Activated CD8-positive, alpha-beta memory T cell treated with anti-CD3 and anti-CD28 coated beads for 4 hours (primary cell): ENCODE measurements around the gene RASSF5.

Experiments
- DNase-seq, 2 donors: peaks; one replicate each; pipeline ENCODE4 v3.0.0-alpha.2; 2020; ENCODE audit warnings: low read depth in 2 of 2

RASSF5 gene

GRCh38 chr1:206514813-206515387, 7.6 kb downstream of the RASSF5 start:
- DNase-seq: no peak

- no peak for DNase-seq
Observed at GRCh38 chr1:206516728-206516990, 9.3 kb downstream of the RASSF5 start.

- DNase-seq: no peak
Observed at GRCh38 chr1:206517784-206518183, 10.5 kb downstream of the RASSF5 start.

GRCh38 chr1:206518206-206518605, 10.9 kb downstream of the RASSF5 start:
- no peak for DNase-seq

GRCh38 chr1:206518743-206519142, 11.4 kb downstream of the RASSF5 start:
- DNase-seq: no peak

GRCh38 chr1:206521127-206521526, 13.8 kb downstream of the RASSF5 start:
- no peak for DNase-seq

- DNase-seq: no peak
Observed at GRCh38 chr1:206521694-206522402, 14.5 kb downstream of the RASSF5 start.

DNA sequence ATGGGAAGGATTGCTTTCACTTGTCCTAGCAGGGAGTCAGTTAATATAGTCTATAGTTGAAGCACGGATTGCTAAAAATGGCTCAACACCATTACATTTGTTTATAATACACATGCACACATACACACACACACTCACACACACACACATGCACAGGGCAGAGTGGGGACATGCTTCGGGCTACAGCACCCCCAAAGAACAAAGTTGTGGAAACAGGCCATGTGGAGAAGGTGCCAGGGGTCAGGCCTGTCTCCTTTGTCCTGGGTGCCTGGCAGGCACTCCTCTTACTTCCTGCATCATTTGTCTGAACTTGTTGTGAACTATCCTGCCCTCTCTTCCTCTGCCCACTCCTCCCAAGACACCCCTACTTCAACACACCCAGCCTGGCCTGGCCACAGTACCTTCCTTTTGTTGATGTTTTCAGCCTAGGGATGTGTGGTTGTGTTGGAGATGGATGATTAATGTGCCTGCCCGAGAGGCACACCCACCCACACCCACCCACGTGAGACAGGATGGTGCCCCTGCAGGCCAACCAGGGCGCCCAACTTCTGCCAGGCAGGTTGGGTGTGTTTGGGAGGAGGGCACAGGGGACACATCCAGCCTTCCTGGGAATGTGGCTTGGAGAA, 17.5 kb downstream of the RASSF5 start:
- no peak for DNase-seq

- DNase-seq: no peak
Observed at GRCh38 chr1:206526064-206526911, 19.0 kb downstream of the RASSF5 start.

GRCh38 chr1:206529425-206529824, 22.1 kb downstream of the RASSF5 start:
- DNase-seq: no peak

DNA sequence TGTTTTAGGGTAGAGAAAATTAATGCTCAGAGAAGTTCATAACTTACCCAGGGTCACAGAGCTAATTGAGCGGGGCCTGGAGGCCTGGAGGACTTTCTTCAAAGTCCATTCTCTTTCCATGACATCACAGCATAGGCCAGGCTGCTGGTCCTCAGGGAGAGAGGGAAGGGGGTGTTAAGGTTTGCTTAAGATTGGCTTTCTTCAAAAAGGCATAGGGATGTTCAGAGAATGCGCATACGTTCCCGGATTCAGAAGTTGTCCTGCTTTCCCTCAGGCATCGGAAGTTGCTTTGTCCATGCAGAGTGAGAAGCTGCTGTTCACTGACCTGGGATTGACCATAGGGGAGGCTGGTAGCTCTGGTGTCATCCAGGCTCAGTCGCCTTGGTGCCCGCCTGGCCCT, 25.0 kb downstream of the RASSF5 start:
- no peak for DNase-seq

GRCh38 chr1:206534552-206534951, 27.2 kb downstream of the RASSF5 start:
- DNase-seq: no peak

GRCh38 chr1:206535853-206536188, 28.5 kb downstream of the RASSF5 start:
- DNase-seq: no peak

- no peak for DNase-seq
Observed at GRCh38 chr1:206537141-206537540, 29.8 kb downstream of the RASSF5 start.

- DNase-seq: no peak
Observed at GRCh38 chr1:206538086-206538770, 30.9 kb downstream of the RASSF5 start.

DNA sequence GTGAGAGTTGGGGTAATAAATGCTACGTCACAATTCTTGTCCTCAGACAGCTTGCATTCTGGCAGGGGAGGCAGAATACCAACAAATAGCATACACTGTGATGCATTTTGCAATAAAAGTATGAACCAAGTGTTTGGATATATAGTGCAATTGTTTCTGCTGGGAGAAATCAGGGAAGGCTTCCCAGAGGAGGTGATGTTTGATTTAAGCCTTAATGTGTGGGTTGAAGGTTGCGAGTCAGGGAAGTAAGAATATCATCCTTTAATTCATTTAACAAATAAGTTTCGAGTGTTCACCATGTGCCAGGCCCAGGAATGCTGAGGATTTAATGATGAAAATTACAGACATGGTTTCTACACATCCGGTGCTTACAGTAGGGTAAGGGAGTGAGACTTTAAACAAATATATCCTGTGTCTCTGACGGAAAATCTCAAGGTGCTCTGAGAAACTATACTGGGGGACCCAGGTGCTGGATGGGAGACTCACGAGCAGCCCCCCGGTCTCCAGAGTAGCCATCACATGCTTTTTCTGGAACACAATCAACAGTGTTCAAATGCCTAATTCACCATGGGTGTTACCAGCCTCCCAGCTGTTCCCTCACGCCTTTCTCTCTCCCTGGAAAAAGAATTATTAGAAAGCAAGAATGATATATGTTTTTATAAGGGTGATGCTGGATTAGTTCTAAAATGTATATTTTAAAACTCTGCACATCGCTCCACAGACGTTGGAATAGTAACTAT, 31.7 kb downstream of the RASSF5 start:
- no peak for DNase-seq

GRCh38 chr1:206540044-206540780, 32.9 kb downstream of the RASSF5 start:
- DNase-seq: no peak

GRCh38 chr1:206541236-206541833, 34.0 kb downstream of the RASSF5 start:
- no peak for DNase-seq

DNA sequence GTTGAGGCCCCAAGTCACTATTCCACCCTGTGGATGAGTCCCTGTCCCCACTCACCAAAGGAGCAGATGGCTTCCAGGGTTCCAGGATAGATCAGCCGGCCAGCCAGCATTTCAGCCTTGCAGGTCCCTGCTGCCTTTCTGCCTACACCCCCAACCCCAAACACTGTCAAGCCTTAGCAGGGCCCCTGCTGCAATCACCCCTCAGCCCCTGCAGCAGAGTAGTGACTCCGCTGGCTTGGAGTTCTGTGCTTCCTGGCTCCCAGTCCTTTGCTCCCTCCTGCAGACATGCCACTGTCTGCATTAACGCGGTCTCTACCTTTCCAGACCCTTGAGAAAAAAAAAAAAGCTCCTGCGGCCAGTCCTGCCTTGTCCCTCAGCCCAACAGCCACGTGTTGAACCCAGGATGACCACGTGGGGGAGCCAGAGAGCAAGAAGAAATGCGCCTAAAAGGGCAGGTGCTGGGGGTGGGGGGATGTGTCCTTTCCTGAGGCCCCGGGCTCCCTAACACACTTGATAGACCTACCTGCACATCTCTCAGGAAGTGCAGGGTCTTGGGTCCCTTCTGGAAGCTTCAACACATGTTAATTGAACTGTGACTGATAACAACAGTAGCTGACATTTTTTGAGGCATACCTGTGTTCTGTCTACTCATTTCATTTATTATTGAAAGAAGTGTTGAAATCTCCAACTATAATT, 37.4 kb downstream of the RASSF5 start:
- peak; percentile 68 to 72 for DNase-seq

DNA sequence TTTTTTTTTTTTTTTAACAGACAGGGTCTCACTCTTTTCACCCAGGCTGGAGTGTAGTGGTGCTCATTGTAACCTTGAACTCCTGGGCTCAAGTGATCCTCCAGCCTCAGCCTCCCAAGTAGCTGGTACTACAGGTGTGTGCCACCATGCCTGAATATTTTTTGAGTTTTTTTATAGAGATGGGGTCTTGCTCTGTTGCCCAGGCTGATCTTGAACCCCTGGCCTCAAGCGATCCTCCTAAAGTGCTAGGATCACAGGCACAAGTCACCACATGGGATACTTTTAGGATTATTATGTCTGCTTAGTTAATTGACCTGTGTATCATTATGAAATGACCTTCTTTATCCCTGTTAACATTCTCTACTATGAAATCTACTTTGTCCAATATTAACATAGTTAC, 38.0 kb downstream of the RASSF5 start:
- DNase-seq: no peak
